ENCODE results near the gene ADGRV1.
"Not testable (repeated sequence)": the region's sequence is repeated elsewhere in the genome, so short reads cannot be mapped to it uniquely, and the experiment has no call there.

Gene ADGRV1

GRCh38 chr5:91025449-91025848 lies 466.9 kb downstream of the ADGRV1 start:
- DNase-seq (ENCODE audit: low read depth, low spot score), result no peak
- no peak overlapping the region for H3K4me3 ChIP-seq (ENCODE audit: low read length)

GRCh38 chr5:91025956-91026355 lies 467.4 kb downstream of the ADGRV1 start:
- no peak overlapping the region for H3K4me3 ChIP-seq (ENCODE audit: low read length)
- DNase-seq (ENCODE audit: low read depth, low spot score), result no peak

GRCh38 chr5:91026466-91026865 lies 467.9 kb downstream of the ADGRV1 start:
- H3K4me3 ChIP-seq (ENCODE audit: low read length), result no peak overlapping the region
- DNase-seq (ENCODE audit: low read depth, low spot score), result no peak

- DNase-seq (ENCODE audit: low read depth, low spot score), result no peak
Observed at GRCh38 chr5:91027405-91028139, 469.0 kb downstream of the ADGRV1 start.

GRCh38 chr5:91028499-91028956 lies 469.9 kb downstream of the ADGRV1 start:
- DNase-seq (ENCODE audit: low read depth, low spot score), result no peak
- no peak overlapping the region for H3K4me3 ChIP-seq (ENCODE audit: low read length)

More at GRCh38 chr5:91027405-91028139, 469.0 kb downstream of the ADGRV1 start:
- no peak overlapping the region for H3K4me3 ChIP-seq (ENCODE audit: low read length)

GRCh38 chr5:91030521-91031401 lies 472.2 kb downstream of the ADGRV1 start:
- H3K4me3 ChIP-seq (ENCODE audit: low read length), result no peak overlapping the region
- DNase-seq (ENCODE audit: low read depth, low spot score), result no peak

- no peak overlapping the region for H3K4me3 ChIP-seq (ENCODE audit: low read length)
- DNase-seq (ENCODE audit: low read depth, low spot score), result no peak
Observed at GRCh38 chr5:91031402-91031752, 472.8 kb downstream of the ADGRV1 start.

- DNase-seq (ENCODE audit: low read depth, low spot score), result no peak
Observed at GRCh38 chr5:91032125-91032524, 473.5 kb downstream of the ADGRV1 start.

GRCh38 chr5:91033370-91033769 lies 474.8 kb downstream of the ADGRV1 start:
- no peak overlapping the region for H3K4me3 ChIP-seq (ENCODE audit: low read length)
- no peak for DNase-seq (ENCODE audit: low read depth, low spot score)

More at GRCh38 chr5:91032125-91032524, 473.5 kb downstream of the ADGRV1 start:
- H3K4me3 ChIP-seq (ENCODE audit: low read length), result no peak overlapping the region

- DNase-seq (ENCODE audit: low read depth, low spot score), result no peak
- no peak overlapping the region for H3K4me3 ChIP-seq (ENCODE audit: low read length)
Observed at GRCh38 chr5:91038180-91038808, 479.7 kb downstream of the ADGRV1 start.

GRCh38 chr5:91041132-91041531 lies 482.5 kb downstream of the ADGRV1 start:
- H3K4me3 ChIP-seq (ENCODE audit: low read length); DNase-seq (ENCODE audit: low read depth, low spot score): not testable (repeated sequence)

- no peak overlapping the region for H3K4me3 ChIP-seq (ENCODE audit: low read length)
- DNase-seq (ENCODE audit: low read depth, low spot score), result no peak
Observed at GRCh38 chr5:91042247-91042935, 483.8 kb downstream of the ADGRV1 start.

- no peak for DNase-seq (ENCODE audit: low read depth, low spot score)
- H3K4me3 ChIP-seq (ENCODE audit: low read length), result no peak overlapping the region
Observed at GRCh38 chr5:91042936-91043255, 484.3 kb downstream of the ADGRV1 start.

- no peak for DNase-seq (ENCODE audit: low read depth, low spot score)
- H3K4me3 ChIP-seq (ENCODE audit: low read length), result no peak overlapping the region
Observed at GRCh38 chr5:91048073-91048472, 489.5 kb downstream of the ADGRV1 start.

GRCh38 chr5:91049112-91049511 lies 490.5 kb downstream of the ADGRV1 start:
- no peak overlapping the region for H3K4me3 ChIP-seq (ENCODE audit: low read length)
- no peak for DNase-seq (ENCODE audit: low read depth, low spot score)

- no peak overlapping the region for H3K4me3 ChIP-seq (ENCODE audit: low read length)
- no peak for DNase-seq (ENCODE audit: low read depth, low spot score)
Observed at GRCh38 chr5:91049800-91050199, 491.2 kb downstream of the ADGRV1 start.

- DNase-seq (ENCODE audit: low read depth, low spot score); H3K4me3 ChIP-seq (ENCODE audit: low read length): not testable (repeated sequence)
Observed at GRCh38 chr5:91052411-91052810, 493.8 kb downstream of the ADGRV1 start.

- DNase-seq (ENCODE audit: low read depth, low spot score), result no peak
- H3K4me3 ChIP-seq (ENCODE audit: low read length), result no peak overlapping the region
Observed at GRCh38 chr5:91052977-91053740, 494.6 kb downstream of the ADGRV1 start.

- no peak overlapping the region for H3K4me3 ChIP-seq (ENCODE audit: low read length)
- no peak for DNase-seq (ENCODE audit: low read depth, low spot score)
Observed at GRCh38 chr5:91053741-91054025, 495.1 kb downstream of the ADGRV1 start.

Measured in Jurkat, Clone E6-1 (cell line).